RKO (cell line): ENCODE data around the gene KCNJ2.

Source experiments
- DNase-seq: peaks from one replicate; pipeline ENCODE4 v3.0.0-alpha.2; 2016; ENCODE audit warnings: low spot score

The KCNJ2 gene

GRCh38 chr17:70205401-70205800 is 36.1 kb downstream of the KCNJ2 start:
- DNase-seq: no peak

- no peak for DNase-seq
Observed at GRCh38 chr17:70206361-70207010, 37.2 kb downstream of the KCNJ2 start.

- DNase-seq: no peak
Observed at GRCh38 chr17:70207184-70207583, 37.9 kb downstream of the KCNJ2 start.

GRCh38 chr17:70208080-70208794 is 38.9 kb downstream of the KCNJ2 start:
- no peak for DNase-seq

- DNase-seq: no peak
Observed at GRCh38 chr17:70208825-70209555, 39.7 kb downstream of the KCNJ2 start.

- no peak for DNase-seq
Observed at GRCh38 chr17:70215656-70216055, 46.3 kb downstream of the KCNJ2 start.

- DNase-seq: no peak
Observed at GRCh38 chr17:70217571-70217970, 48.2 kb downstream of the KCNJ2 start.

- DNase-seq: no peak
Observed at GRCh38 chr17:70225276-70225675, 55.9 kb downstream of the KCNJ2 start.
